ENCODE measurements around the gene CLSTN3.

The CLSTN3 gene

GRCh38 chr12:7129872-7130691, at the start of gene CLSTN3:
Gene CLSTN3, plus strand, starts transcription at chr12:7130371. Its CDS starts 278 bp downstream, at chr12:7130649.
- peak in 1 of 2 experiments; percentile 51 for DNase-seq (ENCODE audit: low read depth in 2 of 2)

GRCh38 chr12:7081037-7081436, 49.1 kb upstream of the CLSTN3 start:
- no peak for DNase-seq (ENCODE audit: low read depth in 2 of 2)

- DNase-seq (ENCODE audit: low read depth in 2 of 2), result no peak
Observed at GRCh38 chr12:7083125-7083524, 47.0 kb upstream of the CLSTN3 start.

- DNase-seq (ENCODE audit: low read depth in 2 of 2), result no peak
Observed at GRCh38 chr12:7089196-7089871, 40.8 kb upstream of the CLSTN3 start.

- no peak for DNase-seq (ENCODE audit: low read depth in 2 of 2)
Observed at GRCh38 chr12:7090222-7090998, 39.8 kb upstream of the CLSTN3 start.

GRCh38 chr12:7091171-7091570, 39.0 kb upstream of the CLSTN3 start:
- DNase-seq (ENCODE audit: low read depth in 2 of 2), result no peak

- DNase-seq (ENCODE audit: low read depth in 2 of 2), result no peak
Observed at GRCh38 chr12:7091660-7092228, 38.4 kb upstream of the CLSTN3 start.

GRCh38 chr12:7092229-7092985, 37.8 kb upstream of the CLSTN3 start, which contains the start of gene C1R:
Gene C1R, minus strand, starts transcription at chr12:7092445. Its CDS starts 57 bp downstream, at chr12:7092388.
- peak; percentile 89 to 90 for DNase-seq (ENCODE audit: low read depth in 2 of 2)

GRCh38 chr12:7092986-7093460, 37.1 kb upstream of the CLSTN3 start:
- no peak for DNase-seq (ENCODE audit: low read depth in 2 of 2)

GRCh38 chr12:7093486-7093885, 36.7 kb upstream of the CLSTN3 start:
- DNase-seq (ENCODE audit: low read depth in 2 of 2), result no peak

GRCh38 chr12:7093892-7094291, 36.3 kb upstream of the CLSTN3 start:
- no peak for DNase-seq (ENCODE audit: low read depth in 2 of 2)

GRCh38 chr12:7096006-7096932, 33.9 kb upstream of the CLSTN3 start:
- DNase-seq (ENCODE audit: low read depth in 2 of 2), result no peak

GRCh38 chr12:7096979-7097378, 33.2 kb upstream of the CLSTN3 start:
- no peak for DNase-seq (ENCODE audit: low read depth in 2 of 2)

GRCh38 chr12:7099290-7099996, 30.7 kb upstream of the CLSTN3 start:
- DNase-seq (ENCODE audit: low read depth in 2 of 2), result no peak

GRCh38 chr12:7100239-7100638, 29.9 kb upstream of the CLSTN3 start:
- DNase-seq (ENCODE audit: low read depth in 2 of 2), result no peak

- DNase-seq (ENCODE audit: low read depth in 2 of 2), result no peak
Observed at GRCh38 chr12:7101047-7101693, 29.0 kb upstream of the CLSTN3 start.

GRCh38 chr12:7101694-7102131, 28.5 kb upstream of the CLSTN3 start:
- no peak for DNase-seq (ENCODE audit: low read depth in 2 of 2)

- DNase-seq (ENCODE audit: low read depth in 2 of 2), result no peak
Observed at GRCh38 chr12:7102582-7102981, 27.6 kb upstream of the CLSTN3 start.

Measured in fibroblast of skin of left quadriceps (primary cell).